HEK293T (cell line): ENCODE measurements around the gene GPRC5C.

Experiments used
- CTCF ChIA-PET: fragments of 350-600 bp; formaldehyde crosslinking; extraction: SDS; loops from one replicate; lab custom pipeline; 2021; ENCODE audit warnings: antibody characterized with exemption, inconsistent platforms; lab: Yijun Ruan, JAX
- POLR2A ChIA-PET: fragments of 350-600 bp; formaldehyde crosslinking; extraction: SDS; loops from one replicate; lab custom pipeline; 2020; ENCODE audit warnings: antibody characterized with exemption, inconsistent platforms; lab: Yijun Ruan, JAX
- DNase-seq: peaks from one replicate; pipeline ENCODE4 v3.0.0; 2012; ENCODE audit warnings: mixed read lengths; ENCODE audit errors: extremely low spot score
- ARNT ChIP-seq: fragments of 450-650 bp; IDR thresholded peaks from 2 replicates; pipeline ENCODE4 v1.6.1; 2017; ENCODE audit warnings: mild to moderate bottlenecking
- BHLHE40 ChIP-seq: fragments of 450-650 bp; IDR thresholded peaks from 2 replicates; pipeline ENCODE4 v1.6.1; 2016; ENCODE audit warnings: mild to moderate bottlenecking, moderate library complexity, borderline replicate concordance
- CTBP1 ChIP-seq: fragments of 450-650 bp; IDR thresholded peaks from 2 replicates; pipeline ENCODE4 v1.6.1; 2016; ENCODE audit warnings: borderline replicate concordance
- ELF4 ChIP-seq: fragments of 450-650 bp; IDR thresholded peaks from 2 replicates; pipeline ENCODE4 v1.6.1; 2017; ENCODE audit warnings: antibody characterized with exemption
- FOXA1 ChIP-seq: fragments of 450-650 bp; IDR thresholded peaks from 2 replicates; pipeline ENCODE4 v1.6.1; 2016; ENCODE audit warnings: mild to moderate bottlenecking
- FOXK2 ChIP-seq: fragments of 450-650 bp; IDR thresholded peaks from 2 replicates; pipeline ENCODE4 v1.6.1; 2016; ENCODE audit warnings: mild to moderate bottlenecking
- FOXM1 ChIP-seq: fragments of 450-650 bp; IDR thresholded peaks from 2 replicates; pipeline ENCODE4 v1.6.1; 2017; ENCODE audit warnings: mild to moderate bottlenecking, borderline replicate concordance
- HDGF ChIP-seq: fragments of 450-650 bp; IDR thresholded peaks from 2 replicates; pipeline ENCODE4 v1.6.1; 2017; ENCODE audit warnings: antibody characterized with exemption, borderline replicate concordance
- L3MBTL2 ChIP-seq: fragments of 450-650 bp; conservative IDR thresholded peaks from 2 replicates; pipeline ENCODE4 v1.6.1; 2016; ENCODE audit warnings: mild to moderate bottlenecking
- LEF1 ChIP-seq: fragments of 450-650 bp; IDR thresholded peaks from 2 replicates; pipeline ENCODE4 v1.6.1; 2017; ENCODE audit warnings: mild to moderate bottlenecking, borderline replicate concordance
- NFRKB ChIP-seq: fragments of 450-650 bp; IDR thresholded peaks from 2 replicates; pipeline ENCODE4 v1.6.1; 2016; ENCODE audit warnings: mild to moderate bottlenecking, moderate library complexity
- PKNOX1 ChIP-seq: fragments of 450-650 bp; IDR thresholded peaks from 2 replicates; pipeline ENCODE4 v1.6.1; 2016
- SP1 ChIP-seq: fragments of 450-650 bp; IDR thresholded peaks from 2 replicates; pipeline ENCODE4 v1.6.1; 2017
- SUZ12 ChIP-seq: fragments of 450-650 bp; IDR thresholded peaks from 2 replicates; pipeline ENCODE4 v1.6.1; 2016; ENCODE audit warnings: mild to moderate bottlenecking
- TARDBP ChIP-seq: fragments of 450-650 bp; IDR thresholded peaks from 2 replicates; pipeline ENCODE4 v1.6.1; 2016
- ZNF384 ChIP-seq: fragments of 450-650 bp; IDR thresholded peaks from 2 replicates; pipeline ENCODE4 v1.6.1; 2016

GPRC5C gene

GRCh38 chr17:74457146-74457819 lies 25.4 kb downstream of the GPRC5C start:
- peak; percentile 83 for DNase-seq
- ChIA-PET CTCF (interaction anchor here (0.6 to 2.6 kb wide), 16 partner anchors 18 to 125 kb away, joined by 3 to 14 read pairs (median 4); partner anchors contain the start of gene GPR142), POLR2A (interaction anchor here (0.9 kb wide), 1 partner anchor 40 kb away, joined by 3 read pairs; no protein-coding TSS in a partner anchor)
- TF ChIP-seq FOXA1 (no peak), L3MBTL2 (no peak), ARNT (no peak), BHLHE40 (no peak), PKNOX1 (no peak), SP1 (no peak), SUZ12 (no peak), NFRKB (no peak), LEF1 (no peak), ELF4 (no peak), TARDBP (no peak), FOXM1 (no peak), HDGF (no peak), CTBP1 (no peak), FOXK2 (no peak), ZNF384 (no peak)

GRCh38 chr17:74457820-74458166 lies 25.9 kb downstream of the GPRC5C start:
- CTCF ChIA-PET: interaction anchor here (0.5 to 2.6 kb wide), 8 partner anchors 21 to 1161 kb away, joined by 3 to 14 read pairs (median 4); partner anchors contain the start of gene GPR142
- POLR2A ChIA-PET: no interaction called here
- TF ChIP-seq LEF1: no peak
- TF ChIP-seq SP1: no peak
- no peak for TF ChIP-seq FOXK2
- TF ChIP-seq TARDBP: no peak
- DNase-seq: no peak

- ChIA-PET POLR2A (no interaction called here), CTCF (interaction anchor here (2.6 kb wide), 1 partner anchor 65 kb away, joined by 6 read pairs; no protein-coding TSS in a partner anchor)
- no peak for TF ChIP-seq ELF4
- TF ChIP-seq ARNT: no peak
- TF ChIP-seq SUZ12: no peak
- TF ChIP-seq FOXM1: no peak
- no peak for TF ChIP-seq NFRKB
- DNase-seq: no peak
Measured at GRCh38 chr17:74458835-74459234, 26.9 kb downstream of the GPRC5C start.

- CTCF ChIA-PET: interaction anchor here (2.6 kb wide), 1 partner anchor 65 kb away, joined by 6 read pairs; no protein-coding TSS in a partner anchor
- POLR2A ChIA-PET: no interaction called here
- TF ChIP-seq CTBP1 (no peak), SP1 (no peak), FOXA1 (no peak), FOXM1 (no peak), L3MBTL2 (no peak), ARNT (no peak), NFRKB (no peak), ZNF384 (no peak), BHLHE40 (no peak), FOXK2 (no peak), HDGF (no peak), ELF4 (no peak), PKNOX1 (no peak), SUZ12 (no peak), TARDBP (no peak), LEF1 (no peak)
Measured at GRCh38 chr17:74459622-74460021, 27.7 kb downstream of the GPRC5C start.

GRCh38 chr17:74460241-74460640 lies 28.4 kb downstream of the GPRC5C start:
- DNase-seq: no peak
- CTCF ChIA-PET: no interaction called here
- POLR2A ChIA-PET: no interaction called here
- TF ChIP-seq L3MBTL2 (no peak), ELF4 (no peak), NFRKB (no peak), TARDBP (no peak), ZNF384 (no peak), ARNT (no peak), SP1 (no peak), FOXK2 (no peak), CTBP1 (no peak), FOXM1 (no peak), SUZ12 (no peak), LEF1 (no peak), FOXA1 (no peak), PKNOX1 (no peak)

More at GRCh38 chr17:74459622-74460021, 27.7 kb downstream of the GPRC5C start:
- DNase-seq: no peak

- TF ChIP-seq CTBP1: no peak
- no peak for TF ChIP-seq FOXK2
- TF ChIP-seq LEF1: no peak
- TF ChIP-seq FOXA1: no peak
- TF ChIP-seq ELF4: no peak
- TF ChIP-seq NFRKB: no peak
- no peak for TF ChIP-seq SP1
- TF ChIP-seq SUZ12: no peak
- no peak for TF ChIP-seq TARDBP
- no peak for TF ChIP-seq L3MBTL2
- no peak for TF ChIP-seq ZNF384
- TF ChIP-seq PKNOX1: no peak
- TF ChIP-seq HDGF: no peak
- no peak for TF ChIP-seq BHLHE40
- no peak for TF ChIP-seq ARNT
- TF ChIP-seq FOXM1: no peak
- DNase-seq: no peak
- CTCF ChIA-PET: interaction anchor here (0.6 kb wide), 1 partner anchor 29 kb away, joined by 3 read pairs; no protein-coding TSS in a partner anchor
- POLR2A ChIA-PET: no interaction called here
Measured at GRCh38 chr17:74460996-74461395, 29.1 kb downstream of the GPRC5C start.
